Measurements from ENCODE around the gene TBPL1. TPM values are rescaled to one million over a fixed set of nuclear protein-coding genes. Genes with fewer than 3 reads are reported as not detected.
A peak's percentile ranks its signal among the peaks of the same experiment; 100 is the strongest.

The TBPL1 gene
- total RNA-seq, 1 experiment from 2014 or later: 39.7 TPM

- DNase-seq (ENCODE audit: low read depth, low spot score): no peak
- ATAC-seq: no peak
- ChIA-PET CTCF (no interaction called here), POLR2A (no interaction called here)
- BruUV-seq (replicated peaks): no TSS peak
- intact Hi-C loops (cut with micrococcal nuclease; ENCODE audit: unreplicated experiment): no loop called here
- Histone ChIP-seq H3K27me3 (ENCODE audit: control insufficient read depth, insufficient read depth, low read length) (peaks cover 22% of the 10 kb centered on the region), H3K27ac (ENCODE audit: low read length) (no peak overlapping the region), H3K36me3 (ENCODE audit: control insufficient read depth, insufficient read depth, low read length) (no peaks in the 10 kb centered on the region), H3K9me3 (ENCODE audit: control insufficient read depth, insufficient read depth, low read depth, low read length) (no peaks in the 10 kb centered on the region), H3K4me1 (ENCODE audit: control insufficient read depth, insufficient read depth, low read length) (no peaks in the 10 kb centered on the region), H3K4me3 (ENCODE audit: low read depth in 2 of 2, low read length in 2 of 2) (no peak overlapping the region)
- TF ChIP-seq TCF7L2 (IDR thresholded peaks at IDR 0.05; ENCODE audit: low read depth, low read length) (no peak), POLR2AphosphoS5 (IDR thresholded peaks at IDR 0.05; ENCODE audit: low read depth, low read length) (no peak), SIN3A (IDR thresholded peaks at IDR 0.05; ENCODE audit: borderline replicate concordance, insufficient read depth, low read depth, low read length) (no peak), REST (IDR thresholded peaks at IDR 0.05; ENCODE audit: insufficient read depth in 1 of 2, low read depth in 2 of 2, low read length in 1 of 2) (no peak), CTCF (IDR thresholded peaks at IDR 0.05) (no peak)
- in situ Hi-C loops (cut with HindIII; ENCODE audit: low pct_unique_long_range_greater_than_20kb, low sequenced_read_pairs): no loop called here
Observed at GRCh38 chr6:133906050-133906449, 47.0 kb upstream of the TBPL1 start.

- no TSS peak for BruUV-seq (replicated peaks)
- intact Hi-C loops (cut with micrococcal nuclease; ENCODE audit: unreplicated experiment): loop anchor here (1.0 to 10.0 kb wide), 3 partner anchors 79 to 1072 kb away; no protein-coding TSS in a partner anchor
- Histone ChIP-seq H3K4me1 (ENCODE audit: control insufficient read depth, insufficient read depth, low read length) (no peaks in the 10 kb centered on the region), H3K4me3 (ENCODE audit: low read depth in 2 of 2, low read length in 2 of 2) (no peak overlapping the region), H3K36me3 (ENCODE audit: control insufficient read depth, insufficient read depth, low read length) (no peaks in the 10 kb centered on the region), H3K27me3 (ENCODE audit: control insufficient read depth, insufficient read depth, low read length) (peaks cover 3% of the 10 kb centered on the region; the same call in 1 of the 2 replicates), H3K27ac (ENCODE audit: low read length) (no peak overlapping the region), H3K9me3 (ENCODE audit: control insufficient read depth, insufficient read depth, low read depth, low read length) (no peaks in the 10 kb centered on the region)
- in situ Hi-C loops (cut with HindIII; ENCODE audit: low pct_unique_long_range_greater_than_20kb, low sequenced_read_pairs): no loop called here
- peak; percentile 93 for ATAC-seq
- DNase-seq (ENCODE audit: low read depth, low spot score): peak; percentile 75
- ChIA-PET POLR2A (interaction anchor here (0.7 kb wide), 1 partner anchor 372 kb away, joined by 4 read pairs; no protein-coding TSS in a partner anchor), CTCF (interaction anchor here (0.6 to 3.6 kb wide), 5 partner anchors 60 to 347 kb away, joined by 3 to 20 read pairs (median 6); no protein-coding TSS in a partner anchor)
- TF ChIP-seq REST (IDR thresholded peaks at IDR 0.05; ENCODE audit: insufficient read depth in 1 of 2, low read depth in 2 of 2, low read length in 1 of 2) (no peak), CTCF (IDR thresholded peaks at IDR 0.05) (peak; percentile 94)
Observed at GRCh38 chr6:133916650-133917151, 36.3 kb upstream of the TBPL1 start.
